Activated gamma-delta T cell treated with anti-CD3 and anti-CD28 coated beads, Interleukin-2, amount 50 U/mL, for 16 hours (primary cell): ENCODE results near the gene MVK.

ENCODE experiments used
- DNase-seq: peaks from one replicate; pipeline ENCODE4 v3.0.0-alpha.2; 2020; ENCODE audit warnings: low read depth

The MVK gene

GRCh38 chr12:109609342-109609741 is 35.7 kb downstream of the MVK start:
- DNase-seq, result no peak

DNA sequence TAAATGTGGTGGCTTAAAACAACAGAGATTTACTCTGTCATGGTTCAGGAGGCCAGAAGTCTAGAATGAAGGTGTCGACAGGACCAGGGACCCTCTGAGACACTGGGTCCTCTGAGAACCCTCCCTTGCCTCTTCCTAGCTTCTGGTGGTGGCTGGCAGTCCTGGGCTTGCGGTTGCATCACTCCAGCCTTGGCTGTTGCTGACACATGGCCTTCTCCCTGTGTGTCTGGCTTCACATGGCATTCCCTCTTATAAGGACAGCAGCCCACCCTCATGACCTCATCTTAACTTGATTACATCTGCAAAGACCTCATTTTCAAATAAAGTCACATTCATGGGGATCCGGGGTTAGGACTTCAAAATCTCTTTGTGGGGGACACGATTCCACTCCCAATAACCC is 36.9 kb downstream of the MVK start:
- no peak for DNase-seq

GRCh38 chr12:109611223-109611622 is 37.6 kb downstream of the MVK start:
- no peak for DNase-seq

- DNase-seq, result no peak
Observed at GRCh38 chr12:109612003-109612402, 38.4 kb downstream of the MVK start.

DNA sequence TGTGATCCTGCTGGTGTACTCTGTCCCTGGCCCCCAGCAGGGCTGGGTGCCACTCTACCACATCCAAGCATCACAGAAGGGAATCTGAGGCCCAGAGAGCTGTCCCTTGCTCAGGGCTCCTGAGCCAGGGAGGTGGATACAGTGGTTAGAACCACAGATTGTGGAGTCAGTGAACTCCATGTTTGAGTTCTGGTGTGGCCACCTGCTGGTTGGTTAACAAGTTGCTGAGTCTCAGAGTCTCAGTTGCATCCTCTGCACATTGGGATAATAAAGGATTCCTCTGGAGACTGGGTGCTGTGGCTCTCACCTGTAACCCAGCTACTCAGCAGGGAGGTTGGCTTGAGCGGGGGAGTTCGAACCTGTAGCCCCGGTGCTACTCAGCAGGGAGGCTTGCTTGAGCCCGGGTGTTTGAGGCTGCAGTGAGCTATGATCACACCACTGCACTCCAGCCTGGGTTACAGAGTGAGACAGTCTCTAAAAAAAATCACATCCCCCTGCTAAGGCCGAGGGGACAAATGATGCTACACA is 39.4 kb downstream of the MVK start:
- DNase-seq, result no peak

GRCh38 chr12:109613649-109614455 is 40.3 kb downstream of the MVK start:
- no peak for DNase-seq

- DNase-seq, result no peak
Observed at GRCh38 chr12:109615556-109616229, 42.1 kb downstream of the MVK start.

DNA sequence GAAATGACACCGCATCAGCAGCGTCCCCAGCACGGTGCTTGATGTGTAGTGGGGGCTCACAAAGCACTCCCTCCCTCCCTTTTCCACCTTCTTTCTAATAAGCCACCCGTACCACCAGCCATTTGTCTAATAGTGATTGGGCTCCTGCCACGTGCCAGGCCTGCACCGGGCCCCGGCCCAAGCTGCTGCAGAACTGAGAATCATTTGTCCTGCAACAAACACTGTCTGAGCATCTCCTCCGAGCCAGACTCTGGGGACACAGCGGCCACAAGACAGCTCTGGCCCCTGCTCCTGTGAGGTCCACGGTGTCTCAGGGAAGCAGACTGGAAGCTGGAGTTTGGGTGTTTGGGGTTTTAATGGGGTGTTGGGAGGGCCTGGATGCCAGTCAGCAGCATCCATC is 43.9 kb downstream of the MVK start:
- no peak for DNase-seq

DNA sequence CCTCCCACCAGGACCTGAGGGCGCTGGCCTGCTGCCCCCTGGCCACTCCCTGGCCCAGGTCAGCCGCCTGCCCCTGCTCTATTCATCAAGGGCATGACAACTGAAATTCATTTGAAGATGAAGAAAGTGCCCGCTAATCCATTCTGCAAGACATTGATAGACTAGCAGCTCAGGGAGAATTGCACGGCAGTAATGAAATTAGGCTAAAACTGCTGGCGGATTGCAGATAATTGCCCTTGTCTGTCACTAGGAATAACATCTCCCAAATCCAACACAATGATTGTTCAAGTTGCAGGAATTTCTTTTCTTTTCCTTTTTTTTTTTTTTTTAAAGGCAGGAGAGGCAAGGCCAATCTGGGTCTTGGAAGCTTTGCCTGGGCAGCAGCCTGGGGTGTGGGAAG is 44.5 kb downstream of the MVK start:
- no peak for DNase-seq

DNA sequence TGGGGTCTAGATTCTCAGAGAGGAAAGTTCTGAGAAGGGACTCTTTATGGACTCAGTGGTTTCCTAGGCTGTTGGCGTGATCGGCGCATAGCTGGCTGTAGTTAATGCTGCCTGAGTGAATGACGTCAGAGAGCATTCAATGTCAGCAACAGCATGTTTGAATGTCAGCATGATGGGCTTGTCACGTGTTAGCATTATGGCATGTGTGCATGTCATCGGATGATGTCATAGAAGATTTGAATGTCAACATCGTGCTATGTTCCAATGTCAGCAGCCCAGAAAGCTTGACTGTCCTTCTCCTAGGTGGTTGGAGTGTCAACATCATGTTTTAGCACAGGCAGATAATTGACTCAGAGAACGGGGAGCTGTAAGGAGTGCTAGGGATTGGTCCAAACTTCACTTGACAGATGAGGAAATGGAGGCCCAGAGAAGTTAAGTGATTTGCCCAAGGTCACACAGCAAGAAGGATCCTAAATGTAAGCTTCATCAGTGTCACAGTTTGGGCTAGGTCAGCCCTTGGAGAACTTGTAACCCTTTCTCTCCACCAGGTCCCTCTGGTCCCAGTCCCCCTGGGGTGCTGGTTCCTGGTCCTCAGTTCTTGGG is 45.5 kb downstream of the MVK start:
- no peak for DNase-seq

DNA sequence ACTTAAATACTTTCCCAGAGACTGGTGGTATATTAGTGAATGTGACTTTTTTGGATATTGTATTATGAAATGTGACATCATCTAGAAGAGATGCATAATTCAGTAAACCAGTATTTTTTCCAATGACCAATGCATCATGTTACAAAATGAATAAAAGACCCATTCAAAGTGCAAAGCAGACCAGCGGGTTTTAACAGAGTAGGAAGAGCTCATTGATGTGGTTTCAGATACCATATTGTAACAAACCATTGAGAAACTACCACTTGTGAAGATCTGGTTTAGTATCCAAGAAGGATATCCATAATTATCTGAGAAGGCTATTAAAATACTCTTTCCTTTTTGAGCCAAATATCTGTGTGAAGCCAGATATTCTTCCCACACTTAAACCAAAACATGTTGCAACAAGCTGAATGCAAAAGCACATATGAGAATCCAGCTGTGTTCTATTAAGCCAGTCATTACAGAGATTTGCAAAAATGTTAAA is 47.7 kb downstream of the MVK start:
- no peak for DNase-seq

GRCh38 chr12:109621901-109622364 is 48.3 kb downstream of the MVK start:
- DNase-seq, result no peak

- DNase-seq, result no peak
Observed at GRCh38 chr12:109624467-109624866, 50.9 kb downstream of the MVK start.

- no peak for DNase-seq
Observed at GRCh38 chr12:109625131-109625559, 51.6 kb downstream of the MVK start.

DNA sequence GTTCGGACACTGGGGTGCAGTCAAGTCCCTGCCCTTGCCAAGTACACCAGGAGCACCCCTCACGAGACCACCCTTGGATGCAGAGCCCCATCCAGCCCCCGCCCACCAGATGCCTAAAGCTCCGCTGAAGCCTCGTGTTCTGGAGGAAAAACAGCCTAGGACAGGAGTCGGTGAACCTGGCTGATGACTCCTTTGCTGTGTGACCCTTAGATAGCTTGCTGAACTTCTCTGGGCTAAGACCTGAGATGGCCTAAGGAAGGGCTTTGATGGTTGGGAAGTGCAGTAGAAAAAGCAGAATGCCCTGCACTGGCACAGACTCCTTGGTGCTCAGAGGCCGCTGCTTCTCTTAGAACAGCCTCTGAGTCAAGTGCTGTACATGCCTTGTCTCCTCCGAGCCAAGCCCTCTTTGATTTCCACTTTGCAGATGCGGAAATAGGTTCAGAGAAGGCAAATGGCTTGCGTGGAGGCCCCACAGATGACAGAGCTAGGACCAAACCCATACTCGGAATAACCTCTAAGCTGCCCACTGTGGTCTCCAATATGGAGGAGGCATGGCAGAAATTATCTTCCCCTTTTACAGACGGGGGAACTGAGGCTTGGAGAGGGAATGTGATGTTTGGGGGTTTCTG is 52.3 kb downstream of the MVK start:
- DNase-seq, result no peak

- no peak for DNase-seq
Observed at GRCh38 chr12:109626378-109627115, 53.0 kb downstream of the MVK start.

GRCh38 chr12:109627633-109628032 is 54.0 kb downstream of the MVK start:
- DNase-seq, result no peak

- no peak for DNase-seq
Observed at GRCh38 chr12:109630107-109630506, 56.5 kb downstream of the MVK start.

DNA sequence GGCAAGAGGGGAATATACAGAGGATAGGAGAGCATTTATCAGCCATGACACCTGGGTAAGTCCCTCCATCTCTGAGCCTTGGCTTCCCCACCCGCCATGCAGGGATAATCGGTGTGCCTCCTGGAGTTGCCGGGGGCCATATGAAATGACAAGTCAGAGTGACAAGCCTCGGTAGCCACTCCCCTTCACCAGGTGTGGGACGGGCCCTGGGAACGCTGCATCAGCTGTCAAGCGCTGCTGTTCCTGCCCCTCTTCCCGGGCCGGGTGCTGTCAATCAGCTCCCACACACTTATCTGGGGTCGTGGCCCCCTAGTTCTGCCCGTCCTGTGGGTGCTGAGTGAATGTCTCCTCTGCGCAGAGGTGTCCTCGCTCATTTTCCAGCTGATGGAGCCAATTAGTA is 57.2 kb downstream of the MVK start:
- no peak for DNase-seq

DNA sequence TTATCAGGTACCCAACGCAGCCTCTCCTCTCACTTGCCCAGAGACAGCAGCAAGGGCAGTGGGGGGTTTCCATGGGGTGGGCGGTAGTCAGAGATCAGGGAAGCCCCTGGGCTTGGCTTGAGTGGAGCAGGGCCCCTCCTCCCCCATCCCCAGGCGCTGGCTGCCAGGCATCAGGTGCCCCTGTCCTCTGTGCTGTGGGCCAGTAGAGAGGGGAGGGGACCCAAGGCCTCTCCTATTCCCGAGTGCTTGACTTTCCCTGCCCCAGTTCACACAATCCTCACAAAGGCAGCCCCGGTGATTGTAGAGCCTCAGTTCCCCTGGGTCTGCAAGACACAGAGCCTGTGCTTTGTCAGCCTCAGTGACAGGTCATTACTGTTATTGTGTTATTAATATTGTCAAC is 57.7 kb downstream of the MVK start:
- no peak for DNase-seq

GRCh38 chr12:109631751-109632150 is 58.2 kb downstream of the MVK start:
- DNase-seq, result no peak

DNA sequence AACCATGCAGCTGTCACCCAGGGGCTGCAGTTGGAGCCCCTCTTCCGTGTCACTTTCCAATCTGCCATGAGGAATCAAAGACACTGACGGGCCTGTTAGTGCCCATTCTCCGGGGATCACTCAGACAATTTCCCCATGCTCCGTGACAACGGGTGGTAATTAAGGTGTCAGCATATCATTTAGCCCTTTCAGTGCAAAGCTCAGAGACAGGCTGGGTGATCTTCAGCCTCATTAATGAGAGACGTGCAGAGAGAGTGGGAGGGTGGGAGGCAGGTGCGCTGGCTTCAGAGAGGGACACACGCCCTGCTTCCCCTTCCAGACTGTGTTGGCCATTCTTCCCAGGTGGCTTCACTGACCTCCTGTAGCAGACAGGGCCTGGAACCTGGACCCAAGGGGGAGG is 58.7 kb downstream of the MVK start:
- DNase-seq, result no peak
